ENCODE measurements around the gene TARS1.

- TF ChIP-seq CTCF (IDR thresholded peaks at IDR 0.05) (no peak), ZFX (IDR thresholded peaks at IDR 0.05; ENCODE audit: borderline replicate concordance) (no peak)
Measured at GRCh38 chr5:33490071-33490665, 49.4 kb downstream of the TARS1 start.

All from 22Rv1 (cell line).